PC-3 (cell line): ENCODE data around the gene ZNRF2. TPM values are rescaled to one million over a fixed set of nuclear protein-coding genes. Genes with fewer than 3 reads are reported as not detected.

Experiments
- ATAC-seq: fragments of 200-7000 bp; cut with Tn5 transposase; 2 replicates; pipeline ENCODE4 v1.9.1; 2020; ENCODE audit warnings: mild to moderate bottlenecking, moderate library complexity
- BruUV-seq: library from RNA; stranded (reverse); fragments of 400-500 nt; replicated peaks from 2 replicates; lab custom pipeline; 2021; lab: Mats Ljungman, UMichigan
- CTCF ChIA-PET: fragments of 300-600 bp; sonication (Branson Sonifier 250); formaldehyde crosslinking; loops from one replicate; lab custom pipeline; 2022; ENCODE audit warnings: antibody characterized with exemption; lab: Charles Lee
- POLR2A ChIA-PET: fragments of 300-600 bp; sonication (Branson Sonifier 250); formaldehyde crosslinking; loops from one replicate; lab custom pipeline; 2022; ENCODE audit warnings: antibody characterized with exemption; ENCODE audit not compliant: unreplicated experiment; lab: Charles Lee
- DNase-seq: peaks from one replicate; pipeline ENCODE4 v3.0.0-alpha.2; 2015
- H2AFZ ChIP-seq: fragments of 300-600 bp; sonication (generic); 2 replicates; pipeline ENCODE4 v1.6.0; 2016; ENCODE audit warnings: antibody characterized with exemption, low read length
- H3F3A ChIP-seq: fragments of 300-600 bp; sonication (generic); one replicate; pipeline ENCODE4 v1.6.0; 2017; ENCODE audit warnings: antibody characterized with exemption, low read length, control low read depth, mild to moderate bottlenecking; ENCODE audit not compliant: unreplicated experiment
- H3K27ac ChIP-seq: fragments of 300-600 bp; sonication (generic); 2 replicates; pipeline ENCODE4 v1.5.1; 2016; ENCODE audit warnings: mild to moderate bottlenecking, low read length
- H3K27me3 ChIP-seq: fragments of 300-600 bp; sonication (generic); 2 replicates; pipeline ENCODE4 v1.6.1; 2016; ENCODE audit warnings: low read length, mixed read lengths
- H3K36me3 ChIP-seq: fragments of 300-600 bp; sonication (generic); 2 replicates; pipeline ENCODE4 v1.6.1; 2016; ENCODE audit warnings: low read depth, mixed run types, low read length, mixed read lengths
- H3K4me1 ChIP-seq: fragments of 300-600 bp; sonication (generic); 2 replicates; pipeline ENCODE4 v1.5.1; 2016; ENCODE audit warnings: low read length; ENCODE audit not compliant: insufficient read depth
- H3K4me2 ChIP-seq: fragments of 300-600 bp; sonication (generic); 2 replicates; pipeline ENCODE4 v1.6.0; 2016; ENCODE audit warnings: low read length
- H3K4me3 ChIP-seq: fragments of 300-600 bp; sonication (generic); 2 replicates; pipeline ENCODE4 v1.5.1; 2016; ENCODE audit warnings: mild to moderate bottlenecking, low read length, mixed read lengths
- H3K79me2 ChIP-seq: fragments of 300-600 bp; sonication (generic); 2 replicates; pipeline ENCODE4 v1.6.1; 2017; ENCODE audit warnings: low read length, mixed read lengths
- H3K9ac ChIP-seq: fragments of 300-600 bp; sonication (generic); 2 replicates; pipeline ENCODE4 v1.6.0; 2016; ENCODE audit warnings: mild to moderate bottlenecking, low read length
- H3K9me2 ChIP-seq: fragments of 300-600 bp; sonication (generic); replicated peaks from 2 replicates; pipeline ENCODE4 v1.6.1; 2016; ENCODE audit warnings: mixed run types, low read length, mixed read lengths
- H3K9me3 ChIP-seq: fragments of 300-600 bp; sonication (generic); 2 replicates; pipeline ENCODE4 v1.6.1; 2016; ENCODE audit warnings: low read length, mixed read lengths
- H4K20me1 ChIP-seq: fragments of 300-600 bp; sonication (generic); 2 replicates; pipeline ENCODE4 v1.6.1; 2016; ENCODE audit warnings: low read length, mixed read lengths
- EZH2 ChIP-seq: fragments of 300-600 bp; sonication (generic); IDR thresholded peaks from one replicate; pipeline ENCODE4 v1.6.1; 2017; ENCODE audit warnings: antibody characterized with exemption, mild to moderate bottlenecking, low read length; ENCODE audit not compliant: unreplicated experiment
- EZH2phosphoT487 ChIP-seq: fragments of 300-600 bp; sonication (generic); IDR thresholded peaks from 2 replicates; pipeline ENCODE4 v1.6.1; 2018; ENCODE audit warnings: mild to moderate bottlenecking, antibody characterized with exemption, low read length, borderline replicate concordance
- intact Hi-C: fragments of 100-400 bp; cut with micrococcal nuclease; formaldehyde crosslinking; loops from 2 replicates; pipeline ENCODE4 v1.9.0; 2023
- total RNA-seq: library from RNA; depleted of rRNA; stranded (reverse); fragments of >200 nt; gene quantifications from 2 replicates; pipeline ENCODE4 v1.2.3, GENCODE V29; 2014
- TF ChIP-seq, protein P1 (sequence below): fragments of 300-600 bp; sonication (generic); conservative IDR thresholded peaks from 2 replicates; pipeline ENCODE4 v1.5.1; 2017; ENCODE audit warnings: antibody characterized with exemption, low read depth, mild to moderate bottlenecking, low read length

ZNRF2 gene
- total RNA-seq, 1 experiment from 2014 or later, result 13.1 TPM

DNA sequence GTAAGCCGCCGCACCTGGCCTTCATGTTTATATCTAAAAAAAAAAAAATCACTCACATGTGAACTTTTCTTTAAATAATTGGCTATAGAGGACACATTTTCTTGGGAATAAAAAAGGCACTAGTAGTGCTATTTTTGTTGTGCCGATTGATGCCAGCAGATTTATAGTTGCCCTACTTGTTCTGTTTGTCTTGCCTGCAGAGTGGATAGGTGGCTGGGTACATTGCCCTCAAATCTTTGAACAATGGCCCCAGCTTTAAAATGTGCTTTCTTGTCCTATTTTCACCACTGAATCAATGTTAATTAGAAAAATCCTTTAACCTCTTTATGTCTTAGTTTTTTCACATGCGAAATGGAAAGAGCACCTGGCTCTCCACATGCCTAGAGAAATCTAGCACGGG, 30.1 kb upstream of the ZNRF2 start:
- no peak overlapping the region for H3K4me2 ChIP-seq
- H3F3A ChIP-seq, result no peaks in the 10 kb centered on the region
- no peaks in the 10 kb centered on the region for H3K27me3 ChIP-seq
- intact Hi-C loops, result no loop called here
- H3K9me3 ChIP-seq, result no peaks in the 10 kb centered on the region
- BruUV-seq, result no TSS peak
- H3K79me2 ChIP-seq, result no peaks in the 10 kb centered on the region
- H2AFZ ChIP-seq, result no peak overlapping the region
- CTCF ChIA-PET, result no interaction called here
- no peaks in the 10 kb centered on the region for H4K20me1 ChIP-seq
- no peak overlapping the region for H3K27ac ChIP-seq
- POLR2A ChIA-PET, result no interaction called here
- no peak overlapping the region for H3K4me3 ChIP-seq
- no peaks in the 10 kb centered on the region for H3K9me2 ChIP-seq
- TF ChIP-seq, protein P1, sequence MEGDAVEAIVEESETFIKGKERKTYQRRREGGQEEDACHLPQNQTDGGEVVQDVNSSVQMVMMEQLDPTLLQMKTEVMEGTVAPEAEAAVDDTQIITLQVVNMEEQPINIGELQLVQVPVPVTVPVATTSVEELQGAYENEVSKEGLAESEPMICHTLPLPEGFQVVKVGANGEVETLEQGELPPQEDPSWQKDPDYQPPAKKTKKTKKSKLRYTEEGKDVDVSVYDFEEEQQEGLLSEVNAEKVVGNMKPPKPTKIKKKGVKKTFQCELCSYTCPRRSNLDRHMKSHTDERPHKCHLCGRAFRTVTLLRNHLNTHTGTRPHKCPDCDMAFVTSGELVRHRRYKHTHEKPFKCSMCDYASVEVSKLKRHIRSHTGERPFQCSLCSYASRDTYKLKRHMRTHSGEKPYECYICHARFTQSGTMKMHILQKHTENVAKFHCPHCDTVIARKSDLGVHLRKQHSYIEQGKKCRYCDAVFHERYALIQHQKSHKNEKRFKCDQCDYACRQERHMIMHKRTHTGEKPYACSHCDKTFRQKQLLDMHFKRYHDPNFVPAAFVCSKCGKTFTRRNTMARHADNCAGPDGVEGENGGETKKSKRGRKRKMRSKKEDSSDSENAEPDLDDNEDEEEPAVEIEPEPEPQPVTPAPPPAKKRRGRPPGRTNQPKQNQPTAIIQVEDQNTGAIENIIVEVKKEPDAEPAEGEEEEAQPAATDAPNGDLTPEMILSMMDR, result no peak
- TF ChIP-seq EZH2, result no peak
- DNase-seq (no peak), ATAC-seq (no peak)
- no peaks in the 10 kb centered on the region for H3K36me3 ChIP-seq
- no peaks in the 10 kb centered on the region for H3K4me1 ChIP-seq
- no peak overlapping the region for H3K9ac ChIP-seq

DNA sequence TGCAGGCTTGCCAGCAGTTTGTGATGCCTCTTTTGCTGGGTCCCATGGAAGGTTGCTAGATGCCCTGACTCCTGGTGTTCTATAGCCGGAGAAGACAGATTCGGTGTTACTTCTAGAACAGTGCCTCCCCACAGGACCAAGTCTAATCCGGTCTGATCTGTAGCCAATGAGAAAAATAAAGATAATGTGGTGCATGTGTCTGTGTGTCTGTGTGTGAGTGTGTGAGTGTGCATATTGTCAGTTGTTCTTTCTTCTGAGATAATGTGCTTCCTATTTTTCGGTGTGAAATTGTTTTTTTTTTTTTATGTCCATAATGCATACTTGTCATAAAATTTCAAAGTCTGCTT, 29.7 kb upstream of the ZNRF2 start:
- Histone ChIP-seq H4K20me1 (no peaks in the 10 kb centered on the region), H3K79me2 (no peaks in the 10 kb centered on the region), H3K27ac (no peak overlapping the region), H3K27me3 (no peaks in the 10 kb centered on the region), H3K4me1 (no peaks in the 10 kb centered on the region), H3K4me3 (no peak overlapping the region), H3K36me3 (no peaks in the 10 kb centered on the region), H3F3A (no peaks in the 10 kb centered on the region), H3K9ac (no peak overlapping the region), H3K9me2 (no peaks in the 10 kb centered on the region), H3K9me3 (no peaks in the 10 kb centered on the region), H2AFZ (no peak overlapping the region), H3K4me2 (no peak overlapping the region)
- CTCF ChIA-PET, result no interaction called here
- TF ChIP-seq EZH2phosphoT487, result no peak
- TF ChIP-seq, protein P1, result no peak
- TF ChIP-seq EZH2, result no peak
- BruUV-seq, result no TSS peak
- DNase-seq (no peak), ATAC-seq (no peak)
- intact Hi-C loops, result no loop called here
- POLR2A ChIA-PET, result no interaction called here

DNA sequence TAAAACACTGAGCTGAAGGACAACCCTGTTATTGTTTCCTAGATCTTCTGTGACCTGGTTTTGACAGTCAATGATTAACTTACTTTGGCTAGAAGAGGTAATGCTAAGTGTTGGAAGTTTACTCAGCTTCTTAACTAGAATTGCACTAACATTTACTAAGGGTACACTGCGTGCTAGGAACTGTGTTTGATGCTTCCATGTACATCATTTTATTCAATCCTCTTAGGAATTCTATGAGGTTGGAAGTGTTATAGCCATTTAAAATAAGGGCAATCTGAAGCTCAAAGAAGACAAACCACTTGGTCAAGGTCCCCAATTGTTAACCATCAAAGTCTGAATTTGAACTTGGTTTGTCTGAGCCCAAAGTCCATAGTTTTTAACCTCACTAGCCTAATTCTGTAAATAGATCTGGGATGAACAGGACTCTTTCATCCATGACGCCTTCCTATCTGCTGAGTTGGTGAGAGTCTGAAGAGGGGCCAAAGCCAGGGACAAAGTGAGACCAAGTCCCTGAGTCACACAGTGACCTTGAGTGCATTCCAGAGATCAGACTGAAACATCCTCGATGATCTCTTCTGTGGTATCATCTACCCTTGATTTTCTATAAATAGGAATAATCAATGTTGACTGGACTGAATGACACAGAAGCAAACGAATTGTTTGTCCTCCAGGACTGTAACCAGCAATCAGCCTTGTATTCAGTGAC, 29.2 kb upstream of the ZNRF2 start:
- TF ChIP-seq EZH2phosphoT487 (no peak), EZH2 (no peak)
- TF ChIP-seq, protein P1, result no peak
- H3K27ac ChIP-seq, result no peak overlapping the region
- no peak overlapping the region for H3K4me2 ChIP-seq
- H3K79me2 ChIP-seq, result no peaks in the 10 kb centered on the region
- no peak for ATAC-seq
- H3K27me3 ChIP-seq, result no peaks in the 10 kb centered on the region
- no peak overlapping the region for H2AFZ ChIP-seq
- no peaks in the 10 kb centered on the region for H4K20me1 ChIP-seq
- no peaks in the 10 kb centered on the region for H3K36me3 ChIP-seq
- H3K4me3 ChIP-seq, result no peak overlapping the region
- H3K9me2 ChIP-seq, result no peaks in the 10 kb centered on the region
- ChIA-PET POLR2A (no interaction called here), CTCF (no interaction called here)
- intact Hi-C loops, result no loop called here
- no peaks in the 10 kb centered on the region for H3F3A ChIP-seq
- no peak overlapping the region for H3K9ac ChIP-seq
- no TSS peak for BruUV-seq
- no peaks in the 10 kb centered on the region for H3K4me1 ChIP-seq
- DNase-seq, result no peak
- no peaks in the 10 kb centered on the region for H3K9me3 ChIP-seq
